Type B pancreatic cell (in vitro differentiated cells): ENCODE results near the gene ORAI2. TPM values are rescaled to one million over a fixed set of nuclear protein-coding genes. Genes with fewer than 3 reads are reported as not detected.
"Not testable (repeated sequence)": the region's sequence is repeated elsewhere in the genome, so short reads cannot be mapped to it uniquely, and the experiment has no call there.

Source experiments
- DNase-seq: peaks from one replicate; pipeline ENCODE4 v3.0.0; 2021; ENCODE audit warnings: mixed read lengths; ENCODE audit not compliant: unreplicated experiment; ENCODE audit errors: extremely low spot score
- H3K27ac Mint-ChIP-seq: 2 replicates; pipeline ENCODE4 v1.8.0; 2021; ENCODE audit warnings: mild to moderate bottlenecking, mixed read lengths
- H3K27me3 Mint-ChIP-seq: 2 replicates; pipeline ENCODE4 v1.8.0; 2021; ENCODE audit warnings: mixed read lengths
- H3K36me3 Mint-ChIP-seq: 2 replicates; pipeline ENCODE4 v1.8.0; 2021; ENCODE audit warnings: mixed read lengths
- H3K4me1 Mint-ChIP-seq: one replicate; pipeline ENCODE4 v1.8.0; 2021; ENCODE audit warnings: mixed read lengths; ENCODE audit not compliant: unreplicated experiment
- H3K4me3 Mint-ChIP-seq: 2 replicates; pipeline ENCODE4 v1.8.0; 2021; ENCODE audit warnings: mild to moderate bottlenecking, mixed read lengths
- H3K9me3 Mint-ChIP-seq: 2 replicates; pipeline ENCODE4 v1.8.0; 2021; ENCODE audit warnings: mixed read lengths
- CTCF ChIP-seq: fragments of 200-600 bp; sonication (generic); conservative IDR thresholded peaks from 2 replicates; pipeline ENCODE4 v1.5.0; 2021; ENCODE audit warnings: antibody characterized with exemption, mild to moderate bottlenecking
- total RNA-seq: library from RNA; stranded (reverse); gene quantifications from 2 replicates; pipeline ENCODE4 v1.2.1, GENCODE V29; 2021; ENCODE audit warnings: low replicate concordance

Gene ORAI2
- total RNA-seq, 1 donor from 2014 or later, result 34.9 TPM

GRCh38 chr7:102473271-102473991, 40.1 kb downstream of the ORAI2 start:
- DNase-seq, result peak; percentile 56
- no peaks in the 10 kb centered on the region for H3K36me3 Mint-ChIP-seq
- TF ChIP-seq CTCF, result no peak
- H3K4me3 Mint-ChIP-seq, result no peak overlapping the region
- H3K27me3 Mint-ChIP-seq, result no peaks in the 10 kb centered on the region
- H3K4me1 Mint-ChIP-seq, result no peaks in the 10 kb centered on the region
- H3K27ac Mint-ChIP-seq, result no peak overlapping the region
- H3K9me3 Mint-ChIP-seq, result no peaks in the 10 kb centered on the region

- not testable (repeated sequence) for H3K27ac Mint-ChIP-seq, H3K4me1 Mint-ChIP-seq
Measured at GRCh38 chr7:102474116-102474515, 40.7 kb downstream of the ORAI2 start.

GRCh38 chr7:102474736-102475435, 41.5 kb downstream of the ORAI2 start:
- H3K4me1 Mint-ChIP-seq, H3K9me3 Mint-ChIP-seq, H3K27ac Mint-ChIP-seq, H3K27me3 Mint-ChIP-seq, H3K4me3 Mint-ChIP-seq, H3K36me3 Mint-ChIP-seq: not testable (repeated sequence)
- DNase-seq, result peak; percentile 27

More at GRCh38 chr7:102474116-102474515, 40.7 kb downstream of the ORAI2 start:
- not testable (repeated sequence) for H3K27me3 Mint-ChIP-seq, H3K9me3 Mint-ChIP-seq, H3K4me3 Mint-ChIP-seq, H3K36me3 Mint-ChIP-seq
- DNase-seq, result peak; percentile 49

GRCh38 chr7:102478314-102479208, 45.2 kb downstream of the ORAI2 start, which contains the start of gene POLR2J:
Gene POLR2J (minus strand): TSS chr7:102478922. CDS start chr7:102478860, 62 bp downstream.
- not testable (repeated sequence) for H3K27ac Mint-ChIP-seq, H3K27me3 Mint-ChIP-seq, H3K36me3 Mint-ChIP-seq, H3K9me3 Mint-ChIP-seq, H3K4me1 Mint-ChIP-seq
- TF ChIP-seq CTCF, result peak; percentile 48
- peak; percentile 83 for DNase-seq
- peak within 1 kb of the TSS; percentile 88 for H3K4me3 Mint-ChIP-seq

- H3K4me1 Mint-ChIP-seq, H3K9me3 Mint-ChIP-seq, DNase-seq, H3K27ac Mint-ChIP-seq, H3K36me3 Mint-ChIP-seq, H3K27me3 Mint-ChIP-seq, H3K4me3 Mint-ChIP-seq: not testable (repeated sequence)
Measured at GRCh38 chr7:102479209-102479584, 45.8 kb downstream of the ORAI2 start.

- TF ChIP-seq CTCF, result peak; percentile 59
- DNase-seq, result peak; percentile 68
- H3K4me3 Mint-ChIP-seq, H3K27me3 Mint-ChIP-seq, H3K4me1 Mint-ChIP-seq, H3K36me3 Mint-ChIP-seq, H3K9me3 Mint-ChIP-seq, H3K27ac Mint-ChIP-seq: not testable (repeated sequence)
Measured at GRCh38 chr7:102479982-102480637, 46.7 kb downstream of the ORAI2 start.

GRCh38 chr7:102481962-102482361, 48.6 kb downstream of the ORAI2 start:
- H3K4me1 Mint-ChIP-seq, H3K27me3 Mint-ChIP-seq, H3K9me3 Mint-ChIP-seq, H3K4me3 Mint-ChIP-seq, H3K36me3 Mint-ChIP-seq, H3K27ac Mint-ChIP-seq: not testable (repeated sequence)
- DNase-seq, result peak; percentile 34

- not testable (repeated sequence) for H3K4me3 Mint-ChIP-seq, H3K4me1 Mint-ChIP-seq, H3K27me3 Mint-ChIP-seq, H3K9me3 Mint-ChIP-seq, H3K36me3 Mint-ChIP-seq, H3K27ac Mint-ChIP-seq, DNase-seq
Measured at GRCh38 chr7:102484317-102484716, 50.9 kb downstream of the ORAI2 start.

GRCh38 chr7:102490529-102491075, 57.2 kb downstream of the ORAI2 start:
- H3K4me1 Mint-ChIP-seq, H3K27me3 Mint-ChIP-seq, H3K36me3 Mint-ChIP-seq, H3K27ac Mint-ChIP-seq, H3K9me3 Mint-ChIP-seq, H3K4me3 Mint-ChIP-seq: not testable (repeated sequence)
- DNase-seq, result peak; percentile 62
